WTC11 (cell line): Measurements from ENCODE around the gene PHKA2. TPM values are rescaled to one million over a fixed set of nuclear protein-coding genes. Genes with fewer than 3 reads are reported as not detected.

Experiments used
- ATAC-seq: fragments of 200-7000 bp; cut with Tn5 transposase; 2 replicates; pipeline ENCODE4 v1.10.0; 2021; ENCODE audit warnings: mild to moderate bottlenecking, moderate library complexity
- CTCF ChIA-PET: fragments of 300-600 bp; sonication (Branson Sonifier 250); formaldehyde crosslinking; loops from one replicate; lab custom pipeline; 2021; ENCODE audit warnings: antibody characterized with exemption; lab: Charles Lee
- POLR2A ChIA-PET: fragments of 350-600 bp; sonication (Branson Sonifier 250); formaldehyde crosslinking; loops from one replicate; lab custom pipeline; 2021; ENCODE audit warnings: antibody characterized with exemption; lab: Charles Lee
- DNase-seq: peaks from one replicate; pipeline ENCODE4 v3.0.0; 2021; ENCODE audit warnings: low spot score
- H3K27ac Mint-ChIP-seq: 2 replicates; pipeline ENCODE4 v1.8.0; 2021; ENCODE audit warnings: mixed read lengths
- H3K27me3 Mint-ChIP-seq: 2 replicates; pipeline ENCODE4 v1.8.0; 2021; ENCODE audit warnings: low read depth, mild to moderate bottlenecking, moderate library complexity, mixed read lengths
- H3K36me3 Mint-ChIP-seq: 2 replicates; pipeline ENCODE4 v1.8.0; 2021; ENCODE audit warnings: mixed read lengths
- H3K4me1 Mint-ChIP-seq: 2 replicates; pipeline ENCODE4 v1.8.0; 2022; ENCODE audit warnings: mixed read lengths
- H3K4me3 Mint-ChIP-seq: 2 replicates; pipeline ENCODE4 v1.8.0; 2021; ENCODE audit warnings: mild to moderate bottlenecking, moderate library complexity, mixed read lengths
- H3K9me3 Mint-ChIP-seq: 2 replicates; pipeline ENCODE4 v1.8.0; 2021; ENCODE audit warnings: mixed read lengths
- ATF1 ChIP-seq: sonication (generic); formaldehyde crosslinking; IDR thresholded peaks from 2 replicates; pipeline ENCODE4 v1.8.1; 2023; ENCODE audit warnings: mild to moderate bottlenecking, moderate library complexity, missing genetic modification reagents
- ATF6 ChIP-seq: sonication (generic); formaldehyde crosslinking; IDR thresholded peaks from 2 replicates; pipeline ENCODE4 v1.8.1; 2023; ENCODE audit warnings: mild to moderate bottlenecking, missing genetic modification reagents
- CBFB ChIP-seq: sonication (generic); formaldehyde crosslinking; IDR thresholded peaks from 2 replicates; pipeline ENCODE4 v1.8.1; 2022; ENCODE audit warnings: mild to moderate bottlenecking, low read depth, missing genetic modification reagents
- CREM ChIP-seq: sonication (generic); formaldehyde crosslinking; IDR thresholded peaks from 2 replicates; pipeline ENCODE4 v1.8.1; 2022; ENCODE audit warnings: mild to moderate bottlenecking, missing genetic modification reagents, moderate library complexity
- E2F5 ChIP-seq: sonication (generic); formaldehyde crosslinking; IDR thresholded peaks from 2 replicates; pipeline ENCODE4 v1.8.1; 2022; ENCODE audit warnings: mild to moderate bottlenecking, moderate library complexity, missing genetic modification reagents
- EMX1 ChIP-seq: fragments of 250-450 bp; sonication (Bioruptor Pico); IDR thresholded peaks from 2 replicates; pipeline ENCODE4 v1.8.0; 2021; ENCODE audit warnings: mild to moderate bottlenecking
- ETV6 ChIP-seq: sonication (generic); formaldehyde crosslinking; IDR thresholded peaks from 2 replicates; pipeline ENCODE4 v1.8.1; 2022; ENCODE audit warnings: mild to moderate bottlenecking, missing genetic modification reagents
- FOXP1 ChIP-seq: sonication (generic); formaldehyde crosslinking; IDR thresholded peaks from 2 replicates; pipeline ENCODE4 v1.8.0; 2022; ENCODE audit warnings: missing genetic modification reagents, mild to moderate bottlenecking, moderate library complexity, borderline replicate concordance
- FOXP4 ChIP-seq: sonication (generic); formaldehyde crosslinking; IDR thresholded peaks from 2 replicates; pipeline ENCODE4 v1.8.0; 2022; ENCODE audit warnings: mild to moderate bottlenecking, missing genetic modification reagents
- GTF2I ChIP-seq: fragments of 250-450 bp; sonication (Bioruptor Pico); conservative IDR thresholded peaks from 2 replicates; pipeline ENCODE4 v1.4.0; 2021; ENCODE audit warnings: mild to moderate bottlenecking
- HMGXB4 ChIP-seq: sonication (generic); formaldehyde crosslinking; IDR thresholded peaks from 2 replicates; pipeline ENCODE4 v1.8.1; 2023; ENCODE audit warnings: mild to moderate bottlenecking, moderate library complexity, missing genetic modification reagents
- IRF2 ChIP-seq: sonication (generic); formaldehyde crosslinking; IDR thresholded peaks from 2 replicates; pipeline ENCODE4 v1.8.0; 2022; ENCODE audit warnings: low read depth, missing genetic modification reagents, borderline replicate concordance
- JAZF1 ChIP-seq: fragments of 250-450 bp; sonication (Bioruptor Pico); IDR thresholded peaks from 2 replicates; pipeline ENCODE4 v1.9.0; 2021; ENCODE audit warnings: moderate library complexity, mild to moderate bottlenecking, inconsistent platforms
- NR2C2 ChIP-seq: sonication (generic); formaldehyde crosslinking; IDR thresholded peaks from 2 replicates; pipeline ENCODE4 v1.8.0; 2022; ENCODE audit warnings: mild to moderate bottlenecking, missing genetic modification reagents
- RELA ChIP-seq: sonication (generic); formaldehyde crosslinking; IDR thresholded peaks from 2 replicates; pipeline ENCODE4 v1.8.1; 2022; ENCODE audit warnings: missing genetic modification reagents, mild to moderate bottlenecking, borderline replicate concordance
- SMAD4 ChIP-seq: sonication (generic); formaldehyde crosslinking; IDR thresholded peaks from 2 replicates; pipeline ENCODE4 v1.8.0; 2022; ENCODE audit warnings: mild to moderate bottlenecking, missing genetic modification reagents
- TCF7 ChIP-seq: sonication (generic); formaldehyde crosslinking; IDR thresholded peaks from 2 replicates; pipeline ENCODE4 v1.8.0; 2022; ENCODE audit warnings: mild to moderate bottlenecking, low read depth, missing genetic modification reagents, moderate library complexity
- USF2 ChIP-seq: sonication (generic); formaldehyde crosslinking; IDR thresholded peaks from 2 replicates; pipeline ENCODE4 v1.8.1; 2023; ENCODE audit warnings: mild to moderate bottlenecking, missing genetic modification reagents, moderate library complexity
- ZBTB43 ChIP-seq: sonication (generic); formaldehyde crosslinking; IDR thresholded peaks from 2 replicates; pipeline ENCODE4 v1.8.1; 2023; ENCODE audit warnings: mild to moderate bottlenecking, missing genetic modification reagents
- ZNF416 ChIP-seq: fragments of 250-450 bp; sonication (Bioruptor Pico); IDR thresholded peaks from 2 replicates; pipeline ENCODE4 v1.9.0; 2021; ENCODE audit warnings: mild to moderate bottlenecking, inconsistent platforms
- ZNF425 ChIP-seq: fragments of 250-450 bp; sonication (Bioruptor Pico); conservative IDR thresholded peaks from 2 replicates; pipeline ENCODE4 v1.9.0; 2021; ENCODE audit warnings: mild to moderate bottlenecking
- total RNA-seq: library from RNA; stranded (reverse); gene quantifications from 3 replicates; pipeline ENCODE4 v1.2.3, GENCODE V29; 2021

PHKA2 gene
- total RNA-seq, 1 experiment from 2014 or later, result 23.8 TPM

- H3K9me3 Mint-ChIP-seq, result no peaks in the 10 kb centered on the region
These were observed 54.1 kb downstream of the PHKA2 start for GRCh38 chrX:18929775-18930174.

GRCh38 chrX:18927558-18927957 lies 56.4 kb downstream of the PHKA2 start:
- H3K27ac Mint-ChIP-seq, result no peak overlapping the region
- ChIA-PET CTCF (interaction anchor here (1.6 kb wide), 1 partner anchor 406 kb away, joined by 4 read pairs; no protein-coding TSS in a partner anchor), POLR2A (no interaction called here)
- H3K36me3 Mint-ChIP-seq, result no peaks in the 10 kb centered on the region; the same call in 1 of the 2 replicates
- H3K4me3 Mint-ChIP-seq, result no peak overlapping the region
- no peak for DNase-seq
- H3K4me1 Mint-ChIP-seq, result no peaks in the 10 kb centered on the region
- H3K9me3 Mint-ChIP-seq, result no peaks in the 10 kb centered on the region
- H3K27me3 Mint-ChIP-seq, result no peaks in the 10 kb centered on the region
- TF ChIP-seq ZBTB43 (CRISPR knock-in tag) (no peak), ZNF416 (no peak), HMGXB4 (CRISPR knock-in tag) (no peak), GTF2I (CRISPR knock-in tag) (no peak), SMAD4 (CRISPR knock-in tag) (no peak), USF2 (no peak), CBFB (no peak), JAZF1 (CRISPR knock-in tag) (no peak), NR2C2 (CRISPR knock-in tag) (no peak), RELA (no peak), ATF1 (no peak), TCF7 (CRISPR knock-in tag) (no peak), ZNF425 (CRISPR knock-in tag) (no peak)
- ATAC-seq, result no peak

More at GRCh38 chrX:18929775-18930174, 54.1 kb downstream of the PHKA2 start:
- DNase-seq (no peak), ATAC-seq (no peak)
- POLR2A ChIA-PET, result no interaction called here
- H3K4me1 Mint-ChIP-seq, result no peaks in the 10 kb centered on the region
- no peaks in the 10 kb centered on the region; the same call in 1 of the 2 replicates for H3K36me3 Mint-ChIP-seq
- no peak overlapping the region for H3K4me3 Mint-ChIP-seq
- no peaks in the 10 kb centered on the region for H3K27me3 Mint-ChIP-seq
- TF ChIP-seq ATF6 (CRISPR knock-in tag), result no peak
- no peak overlapping the region for H3K27ac Mint-ChIP-seq
- CTCF ChIA-PET, result no interaction called here

GRCh38 chrX:18924507-18925088 lies 59.3 kb downstream of the PHKA2 start:
- H3K27me3 Mint-ChIP-seq, result no peaks in the 10 kb centered on the region
- H3K36me3 Mint-ChIP-seq, result no peaks in the 10 kb centered on the region; the same call in 1 of the 2 replicates
- CTCF ChIA-PET, result no interaction called here
- POLR2A ChIA-PET, result no interaction called here
- H3K9me3 Mint-ChIP-seq, result no peaks in the 10 kb centered on the region
- no peak overlapping the region for H3K27ac Mint-ChIP-seq
- ATAC-seq (no peak), DNase-seq (no peak)
- no peak overlapping the region for H3K4me3 Mint-ChIP-seq
- no peaks in the 10 kb centered on the region for H3K4me1 Mint-ChIP-seq
- no peak for TF ChIP-seq NR2C2 (CRISPR knock-in tag)
- no peak for TF ChIP-seq CREM (CRISPR knock-in tag)
- TF ChIP-seq E2F5, result no peak
- TF ChIP-seq IRF2 (CRISPR knock-in tag), result no peak
- TF ChIP-seq EMX1 (CRISPR knock-in tag), result no peak
- TF ChIP-seq FOXP1, result no peak
- TF ChIP-seq ETV6 (CRISPR knock-in tag), result no peak
- TF ChIP-seq FOXP4 (CRISPR knock-in tag), result no peak
- TF ChIP-seq ZNF416, result no peak
